Measurements from ENCODE around the gene EEA1.

The EEA1 gene

GRCh38 chr12:92740411-92740810 lies 188.7 kb downstream of the EEA1 start:
- DNase-seq = no peak

- no peak for DNase-seq
Measured at GRCh38 chr12:92739113-92739512, 190.0 kb downstream of the EEA1 start.

GRCh38 chr12:92737855-92738850 lies 190.9 kb downstream of the EEA1 start:
- DNase-seq = no peak

GRCh38 chr12:92736605-92737004 lies 192.5 kb downstream of the EEA1 start:
- no peak for DNase-seq

GRCh38 chr12:92735131-92735721 lies 193.9 kb downstream of the EEA1 start:
- no peak for DNase-seq

GRCh38 chr12:92733661-92734060 lies 195.4 kb downstream of the EEA1 start:
- DNase-seq = no peak

GRCh38 chr12:92733181-92733580 lies 195.9 kb downstream of the EEA1 start:
- DNase-seq = no peak

- no peak for DNase-seq
Measured at GRCh38 chr12:92732716-92733115, 196.4 kb downstream of the EEA1 start.

- no peak for DNase-seq
Measured at GRCh38 chr12:92732216-92732615, 196.9 kb downstream of the EEA1 start.

- DNase-seq = no peak
Measured at GRCh38 chr12:92730758-92731157, 198.3 kb downstream of the EEA1 start.

GRCh38 chr12:92729773-92730305 lies 199.3 kb downstream of the EEA1 start:
- DNase-seq = no peak

GRCh38 chr12:92726850-92727249 lies 202.2 kb downstream of the EEA1 start:
- no peak for DNase-seq

GRCh38 chr12:92722897-92723296 lies 206.2 kb downstream of the EEA1 start:
- DNase-seq = no peak

- no peak for DNase-seq
Measured at GRCh38 chr12:92721656-92722055, 207.4 kb downstream of the EEA1 start.

GRCh38 chr12:92721130-92721529 lies 208.0 kb downstream of the EEA1 start:
- DNase-seq = no peak
